Measurements from ENCODE around the gene ZMYND19.

GRCh38 chr9:137574192-137574591 is 16.1 kb downstream of the ZMYND19 start:
- no peak for TF ChIP-seq CTCF (IDR thresholded peaks at IDR 0.05 in 4 of 5, conservative IDR thresholded peaks at IDR 0.05 in 1 of 5)
- no peak for TF ChIP-seq POLR2A (IDR thresholded peaks at IDR 0.05)
